ENCODE data around the gene ALKBH6. TPM values are rescaled to one million over a fixed set of nuclear protein-coding genes. Genes with fewer than 3 reads are reported as not detected.
A peak's percentile ranks its signal among the peaks of the same experiment; 100 is the strongest.
"Not testable (repeated sequence)": the region's sequence is repeated elsewhere in the genome, so short reads cannot be mapped to it uniquely, and the experiment has no call there.

Gene ALKBH6
- total and polyA plus RNA-seq, 12 donors: 7.9 to 18.9 (median 10.4) TPM

DNA sequence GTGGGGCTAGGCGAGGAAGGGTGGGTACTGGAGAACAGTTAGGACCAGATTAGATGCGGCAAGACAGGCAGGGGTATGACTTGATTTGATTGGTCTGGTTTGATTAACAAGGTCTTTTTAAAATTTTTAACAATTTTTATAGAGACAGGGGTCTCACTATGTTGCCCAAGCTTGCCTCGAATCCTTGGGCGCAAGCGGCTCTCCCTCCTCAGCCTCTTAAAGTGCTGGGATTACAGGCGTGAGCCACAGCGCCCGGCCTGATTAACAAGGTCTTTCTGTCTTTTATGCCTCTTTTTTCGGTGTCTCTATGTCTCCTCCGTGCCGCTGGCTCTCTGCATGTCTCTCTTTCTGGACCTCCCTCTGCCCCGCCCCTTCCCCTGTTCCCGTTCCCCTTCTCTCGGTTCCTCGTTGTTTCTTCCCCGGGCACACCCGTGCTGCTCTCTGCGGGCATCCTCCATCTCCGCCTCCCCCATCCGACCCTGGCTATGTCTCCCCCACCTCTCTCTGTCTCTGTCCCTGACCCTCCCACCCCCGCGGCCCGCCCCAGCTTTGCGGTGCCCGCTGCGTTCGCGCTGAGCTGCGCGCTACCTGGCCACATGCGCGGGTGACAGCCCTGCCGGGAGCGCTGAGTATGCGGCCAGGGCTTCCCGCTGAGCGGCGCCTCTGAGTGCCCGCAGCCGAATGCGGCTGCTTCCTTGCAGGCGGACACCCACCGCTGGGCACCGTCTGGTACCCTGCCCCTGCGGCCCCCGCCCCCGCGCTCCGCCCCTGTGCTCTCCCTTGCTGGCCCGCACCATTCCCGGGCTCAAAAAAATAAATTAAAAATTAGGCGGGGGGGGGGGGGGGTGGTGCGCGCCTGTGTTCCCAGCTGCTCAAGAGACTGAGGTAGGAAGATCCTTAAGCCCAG lies 27.1 kb downstream of the ALKBH6 start:
- Histone ChIP-seq H3K4me3 (peak overlapping the region in 7 of 10 donors; percentile 19 to 48 (median 32)), H3K9me3 (no peaks in the 10 kb centered on the region), H3K27ac (peak overlapping the region in 1 of 10 donors; percentile 2), H3K4me1 (peaks cover 0 to 12% (median 3%) of the 10 kb centered on the region in 9 donors), H3K36me3 (no peaks in the 10 kb centered on the region), H3K27me3 (peaks cover 0 to 57% (median 47%) of the 10 kb centered on the region in 7 donors)
- DNase-seq (peak; percentile 12 to 35), ATAC-seq (peak in 6 of 8 donors; percentile 21 to 76 (median 37))
- 9% methylated on average over 54 of the region's 54 CpGs for WGBS, 2 donors
- TF ChIP-seq CTCF (IDR thresholded peaks at IDR 0.05): no peak
- intact Hi-C loops (cut with DNase I): no loop called here

DNA sequence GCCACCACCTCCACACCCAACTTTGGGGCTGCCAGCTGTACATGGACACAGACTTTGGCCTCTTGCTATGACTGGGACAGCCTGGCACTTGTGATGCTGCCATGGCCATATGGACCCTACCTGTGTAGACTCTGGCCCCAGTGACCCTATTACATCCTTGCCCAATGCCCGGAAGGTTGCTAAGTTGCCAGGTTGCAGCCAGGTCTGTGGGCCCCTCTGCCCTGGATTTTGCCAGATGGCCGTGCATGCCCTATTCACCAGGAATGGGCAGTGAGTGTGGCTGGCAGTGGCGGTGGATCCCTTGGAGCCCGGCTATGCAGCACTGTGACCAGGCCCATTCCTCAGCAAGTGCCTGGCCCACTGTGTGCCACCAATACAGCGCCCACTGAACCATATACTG lies 27.9 kb downstream of the ALKBH6 start:
- ATAC-seq (no peak), DNase-seq (no peak)
- WGBS, 2 donors: 91 to 95% methylated on average over 5 of the region's 5 CpGs
- Histone ChIP-seq H3K27me3 (peaks cover 0 to 61% (median 49%) of the 10 kb centered on the region in 7 donors), H3K4me3 (no peak overlapping the region), H3K4me1 (peaks cover 0 to 12% (median 3%) of the 10 kb centered on the region in 9 donors), H3K9me3 (no peaks in the 10 kb centered on the region), H3K36me3 (no peaks in the 10 kb centered on the region), H3K27ac (no peak overlapping the region)
- TF ChIP-seq CTCF (IDR thresholded peaks at IDR 0.05): no peak
- intact Hi-C loops (cut with DNase I): no loop called here

DNA sequence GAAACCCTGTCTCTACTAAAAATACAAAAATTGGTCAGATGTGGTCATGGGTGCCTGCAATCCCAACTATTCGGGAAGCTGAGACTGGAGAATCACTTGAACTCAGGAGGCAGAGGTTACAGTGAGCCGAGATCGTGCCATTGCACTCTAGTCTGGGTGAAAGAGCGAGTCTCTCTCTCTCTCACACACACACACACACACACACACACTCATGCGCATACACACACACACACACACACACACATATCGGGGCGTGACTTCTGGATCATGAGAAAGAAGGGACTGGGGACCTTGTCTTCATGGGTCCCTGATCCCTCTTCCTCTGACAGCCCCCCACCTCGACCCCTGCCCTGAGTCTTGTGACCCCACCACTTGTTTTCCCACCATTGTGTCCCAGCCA lies 30.8 kb downstream of the ALKBH6 start:
- no peaks in the 10 kb centered on the region for H3K9me3 ChIP-seq
- H3K27me3 ChIP-seq: peaks cover 0 to 73% (median 58%) of the 10 kb centered on the region in 7 donors
- intact Hi-C loops (cut with DNase I): no loop called here
- no peak overlapping the region for H3K4me3 ChIP-seq
- H3K4me1 ChIP-seq: peaks cover 0 to 12% (median 3%) of the 10 kb centered on the region in 9 donors
- H3K36me3 ChIP-seq: no peaks in the 10 kb centered on the region
- 79 to 80% methylated on average over 8 of the region's 8 CpGs for WGBS, 2 donors
- no peak for DNase-seq
- TF ChIP-seq CTCF (IDR thresholded peaks at IDR 0.05): no peak
- H3K27ac ChIP-seq: no peak overlapping the region
- ATAC-seq: no peak

DNA sequence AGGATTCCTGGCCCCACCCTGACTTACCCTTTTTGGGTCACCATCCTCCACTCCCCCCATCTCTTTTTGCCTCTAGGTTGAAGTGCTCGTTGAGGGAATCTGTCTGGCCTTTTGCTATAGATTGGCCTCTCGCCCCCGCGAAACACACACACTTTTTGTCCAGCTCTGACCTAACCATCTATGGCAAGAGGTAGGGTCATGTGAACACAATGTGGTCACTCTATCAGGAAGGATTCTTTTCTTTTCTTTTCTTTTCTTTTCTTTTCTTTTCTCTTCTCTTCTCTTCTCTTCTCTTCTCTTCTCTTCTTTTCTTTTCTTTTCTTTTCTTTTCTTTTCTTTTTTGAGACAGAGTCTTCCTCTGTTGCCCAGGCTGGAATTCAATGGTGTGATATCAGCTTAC lies 33.0 kb downstream of the ALKBH6 start:
- H3K9me3 ChIP-seq; H3K36me3 ChIP-seq; DNase-seq; ATAC-seq; H3K27ac ChIP-seq; intact Hi-C loops (cut with DNase I); H3K4me1 ChIP-seq; H3K4me3 ChIP-seq: not testable (repeated sequence)
- 85 to 86% methylated on average over 4 of the region's 4 CpGs for WGBS, 2 donors
- peaks cover 0 to 69% (median 36%) of the 10 kb centered on the region in 7 donors for H3K27me3 ChIP-seq

All from heart right ventricle (tissue), 16 donors.